HFF-Myc (cell line): ENCODE measurements around the gene FGF10.

Experiments
- DNase-seq: peaks from one replicate; pipeline ENCODE4 v3.0.0-alpha.2; 2011; ENCODE audit warnings: low read depth; ENCODE audit errors: extremely low read depth
- H3K4me3 ChIP-seq: replicated peaks from 2 replicates; pipeline ENCODE4 v1.5.1; 2011; ENCODE audit warnings: low read depth, mild to moderate bottlenecking, control low read depth, low read length
- CTCF ChIP-seq: IDR thresholded peaks from 2 replicates; pipeline ENCODE4 v1.5.1; 2012; ENCODE audit warnings: mild to moderate bottlenecking, low read depth, low read length, control low read depth; ENCODE audit errors: missing control alignments

FGF10 gene

DNA sequence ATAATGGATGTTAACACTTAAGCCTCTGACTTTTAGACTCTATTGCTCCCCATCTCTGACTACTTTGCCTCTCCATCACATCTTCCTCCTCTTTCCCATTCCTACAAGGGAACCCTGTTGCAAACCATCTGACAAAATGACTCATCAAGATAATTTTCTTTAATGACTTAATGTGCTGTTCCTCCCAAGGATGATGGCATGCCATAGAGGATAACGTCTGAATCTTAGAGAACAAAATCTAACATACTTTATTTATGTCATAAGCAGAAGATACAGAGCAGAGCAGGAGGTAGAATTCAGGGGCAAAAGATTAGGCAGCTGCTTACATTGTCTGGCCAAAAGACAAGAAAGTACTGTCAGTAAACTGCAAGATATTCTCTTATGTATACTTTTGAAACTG lies 76.8 kb downstream of the FGF10 start:
- DNase-seq, result no peak
- no peak for TF ChIP-seq CTCF
- H3K4me3 ChIP-seq, result no peak overlapping the region

DNA sequence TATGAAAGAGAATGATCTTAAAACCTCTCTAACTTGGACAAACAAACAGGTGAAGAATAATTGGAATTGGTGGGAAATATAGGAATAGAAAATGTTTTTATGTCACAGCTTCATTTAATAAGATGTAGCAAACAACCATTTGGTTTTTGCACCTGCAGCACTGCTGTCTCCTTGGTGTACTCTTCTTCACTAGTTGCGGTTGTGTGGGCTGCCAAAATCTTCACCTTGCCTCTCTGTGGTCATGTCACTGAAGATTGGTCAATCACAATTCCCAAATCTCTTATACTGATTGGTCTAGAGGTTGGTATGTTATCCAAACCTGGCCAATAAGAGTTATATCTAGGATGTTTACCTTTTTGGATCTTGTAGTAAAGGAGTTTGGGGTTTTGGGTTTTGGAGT lies 88.7 kb downstream of the FGF10 start:
- H3K4me3 ChIP-seq, result no peak overlapping the region
- DNase-seq, result no peak
- TF ChIP-seq CTCF, result no peak

DNA sequence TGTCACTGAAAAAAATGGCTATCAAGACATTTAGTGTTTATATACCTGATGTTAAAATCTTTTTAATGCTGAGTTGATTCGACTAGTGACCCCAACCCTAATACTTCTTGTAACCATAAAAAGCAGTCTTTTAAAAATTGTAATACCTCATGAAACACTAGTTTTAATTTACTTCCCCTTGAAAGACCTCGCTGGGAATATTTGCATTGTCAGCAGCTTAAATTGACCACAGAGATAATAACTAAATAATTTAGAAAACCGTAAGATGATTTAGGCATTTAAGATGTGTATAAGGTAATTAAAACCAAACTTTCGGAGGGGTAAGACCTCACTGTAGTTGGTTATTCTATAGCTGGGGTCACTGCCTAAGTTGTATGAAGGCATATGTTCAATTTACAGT lies 89.8 kb downstream of the FGF10 start:
- no peak for TF ChIP-seq CTCF
- DNase-seq, result no peak
- no peak overlapping the region for H3K4me3 ChIP-seq

DNA sequence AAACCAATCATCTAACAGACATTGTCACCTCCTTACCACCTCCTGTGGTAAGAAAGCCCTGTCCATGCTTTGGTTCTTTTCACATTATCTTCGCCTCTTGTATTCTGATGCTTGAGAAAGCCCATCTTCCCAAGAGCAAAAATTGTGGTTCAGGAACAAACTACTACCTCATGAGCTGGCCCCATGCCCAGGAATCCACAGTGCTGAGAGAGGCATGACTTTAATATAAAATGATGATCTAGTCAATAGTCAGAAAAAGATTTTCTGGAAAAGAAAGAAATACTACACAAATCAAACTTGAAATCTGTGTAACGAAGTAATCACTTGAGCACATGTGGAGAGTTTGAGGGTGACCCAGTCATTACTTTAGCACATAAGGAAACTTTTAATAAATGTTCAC lies 94.7 kb downstream of the FGF10 start:
- H3K4me3 ChIP-seq, result no peak overlapping the region
- DNase-seq, result no peak
- TF ChIP-seq CTCF, result no peak

- DNase-seq, result no peak
- no peak for TF ChIP-seq CTCF
Observed at GRCh38 chr5:44292736-44293135, 96.5 kb downstream of the FGF10 start.

GRCh38 chr5:44278469-44278868 lies 110.8 kb downstream of the FGF10 start:
- DNase-seq, result no peak
- no peak for TF ChIP-seq CTCF
- no peak overlapping the region for H3K4me3 ChIP-seq

More at GRCh38 chr5:44292736-44293135, 96.5 kb downstream of the FGF10 start:
- no peak overlapping the region for H3K4me3 ChIP-seq

GRCh38 chr5:44275908-44276307 lies 113.3 kb downstream of the FGF10 start:
- H3K4me3 ChIP-seq, result no peak overlapping the region
- no peak for DNase-seq
- no peak for TF ChIP-seq CTCF
